Hepatocyte (in vitro differentiated cells): Measurements from ENCODE around the gene RNASE7. TPM values are rescaled to one million over a fixed set of nuclear protein-coding genes. Genes with fewer than 3 reads are reported as not detected.

ENCODE experiments used
- DNase-seq: peaks from one replicate; pipeline ENCODE4 v3.0.0-alpha.2; 2016; ENCODE audit warnings: low spot score
- H2AFZ ChIP-seq: fragments of 200-600 bp; sonication (generic); 2 replicates; pipeline ENCODE4 v1.6.0; 2016; ENCODE audit warnings: antibody characterized with exemption, mild to moderate bottlenecking
- H3K27ac ChIP-seq: fragments of 200-600 bp; sonication (generic); 2 replicates; pipeline ENCODE4 v1.5.1; 2016; ENCODE audit warnings: mild to moderate bottlenecking
- H3K27me3 ChIP-seq: fragments of 200-600 bp; sonication (generic); 2 replicates; pipeline ENCODE4 v1.6.1; 2016
- H3K36me3 ChIP-seq: fragments of 200-600 bp; sonication (generic); replicated peaks from 2 replicates; pipeline ENCODE4 v1.5.1; 2016; ENCODE audit warnings: low read depth; ENCODE audit not compliant: insufficient read depth
- H3K4me1 ChIP-seq: fragments of 200-600 bp; sonication (generic); 2 replicates; pipeline ENCODE4 v1.5.1; 2016; ENCODE audit warnings: mild to moderate bottlenecking, moderate library complexity; ENCODE audit not compliant: insufficient read depth
- H3K4me2 ChIP-seq: fragments of 200-600 bp; sonication (generic); 2 replicates; pipeline ENCODE4 v1.6.0; 2016
- H3K4me3 ChIP-seq: fragments of 200-600 bp; sonication (generic); 2 replicates; pipeline ENCODE4 v1.5.1; 2016; ENCODE audit warnings: mild to moderate bottlenecking
- H3K79me2 ChIP-seq: fragments of 200-600 bp; sonication (generic); 2 replicates; pipeline ENCODE4 v1.6.0; 2017; ENCODE audit warnings: mild to moderate bottlenecking
- H3K9me2 ChIP-seq: fragments of 200-600 bp; sonication (generic); replicated peaks from 2 replicates; pipeline ENCODE4 v1.6.0; 2017; ENCODE audit warnings: mild to moderate bottlenecking; ENCODE audit not compliant: insufficient read depth
- H3K9me3 ChIP-seq: fragments of 200-600 bp; sonication (generic); 2 replicates; pipeline ENCODE4 v1.5.1; 2016; ENCODE audit warnings: low read depth, mild to moderate bottlenecking
- H4K20me1 ChIP-seq: fragments of 200-600 bp; sonication (generic); 2 replicates; pipeline ENCODE4 v1.6.0; 2016; ENCODE audit warnings: mild to moderate bottlenecking; ENCODE audit not compliant: insufficient read depth, poor library complexity, severe bottlenecking
- EZH2 ChIP-seq: fragments of 200-600 bp; sonication (generic); IDR thresholded peaks from 2 replicates; pipeline ENCODE4 v1.6.1; 2016; ENCODE audit warnings: antibody characterized with exemption, mild to moderate bottlenecking, borderline replicate concordance
- EZH2phosphoT487 ChIP-seq: fragments of 200-600 bp; sonication (generic); IDR thresholded peaks from one replicate; pipeline ENCODE4 v1.6.1; 2018; ENCODE audit warnings: antibody characterized with exemption, mild to moderate bottlenecking, low read depth, moderate library complexity; ENCODE audit not compliant: unreplicated experiment, severe bottlenecking
- WGBS: methylation state at CpG from one replicate; pipeline ENCODE4 v1.1.6; 2016; ENCODE audit warnings: low lambda C conversion rate; ENCODE audit errors: missing lambda C conversion rate; 5-methylcytosine and 5-hydroxymethylcytosine counted together
- polyA plus RNA-seq: library from polyadenylated mRNA; unstranded; fragments of >200 nt; fragmentation: Nextera tagmentation; extraction: Ambion mirVana; gene quantifications from 2 replicates; pipeline ENCODE4 v1.2.1, GENCODE V29; 2016
- total RNA-seq: library from RNA; depleted of rRNA; stranded (reverse); fragments of >200 nt; gene quantifications from 2 replicates; pipeline ENCODE4 v1.2.3, GENCODE V29; 2014
- TF ChIP-seq, protein P1 (sequence below): fragments of 200-600 bp; sonication (generic); IDR thresholded peaks from 2 replicates; pipeline ENCODE4 v1.5.1; 2016; ENCODE audit warnings: antibody characterized with exemption, mild to moderate bottlenecking; ENCODE audit not compliant: poor library complexity

Gene RNASE7
- total and polyA plus RNA-seq, 2 experiments from 2014 or later = not detected

DNA sequence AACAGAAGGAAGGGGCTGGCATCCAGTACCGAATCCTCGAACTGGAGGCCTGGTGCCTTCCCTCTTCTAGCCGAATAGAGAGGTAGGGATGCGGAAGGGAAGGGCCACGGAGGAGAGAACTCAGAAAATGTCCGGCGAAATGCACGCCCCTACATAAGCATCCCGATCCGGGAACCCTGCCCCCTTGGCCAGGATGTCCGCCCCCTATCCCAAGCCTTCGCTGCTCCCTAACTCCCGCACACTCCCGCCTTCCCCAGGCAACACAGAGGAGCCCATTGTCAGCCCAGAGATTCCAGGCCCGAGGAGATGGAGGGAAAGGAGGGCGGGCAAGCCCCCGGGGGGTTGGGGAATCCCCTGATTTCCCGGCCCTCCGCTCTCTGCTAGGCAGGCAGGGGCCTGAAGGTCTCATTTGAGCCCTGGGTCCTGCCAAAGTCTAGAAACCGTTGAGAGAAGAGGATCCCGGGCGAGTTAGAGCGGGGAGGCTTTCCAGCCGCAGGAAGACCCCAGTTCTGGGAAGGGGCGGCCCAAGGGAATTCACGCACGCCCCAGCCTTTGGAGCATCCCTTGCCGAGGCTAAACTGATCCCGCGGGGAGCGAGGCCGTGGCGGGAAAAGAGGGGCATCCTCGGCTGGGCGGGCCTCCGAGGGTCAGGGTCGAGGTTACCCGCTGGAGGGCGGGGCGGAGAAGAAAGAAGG, 27.4 kb downstream of the RNASE7 start:
- Histone ChIP-seq H2AFZ (peak overlapping the region; percentile 93), H4K20me1 (peaks cover 5% of the 10 kb centered on the region), H3K4me3 (peak overlapping the region; percentile 99), H3K4me1 (peaks cover 16% of the 10 kb centered on the region), H3K9me3 (no peaks in the 10 kb centered on the region), H3K36me3 (no peaks in the 10 kb centered on the region), H3K27ac (peak overlapping the region; percentile 96), H3K9me2 (no peaks in the 10 kb centered on the region), H3K79me2 (peaks cover 27% of the 10 kb centered on the region), H3K27me3 (no peaks in the 10 kb centered on the region), H3K4me2 (peak overlapping the region; percentile 92)
- DNase-seq = peak; percentile 55
- WGBS = 3% methylated on average over 31 of the region's 40 CpGs
- TF ChIP-seq EZH2phosphoT487 (no peak), EZH2 (no peak)
- TF ChIP-seq, protein P1, sequence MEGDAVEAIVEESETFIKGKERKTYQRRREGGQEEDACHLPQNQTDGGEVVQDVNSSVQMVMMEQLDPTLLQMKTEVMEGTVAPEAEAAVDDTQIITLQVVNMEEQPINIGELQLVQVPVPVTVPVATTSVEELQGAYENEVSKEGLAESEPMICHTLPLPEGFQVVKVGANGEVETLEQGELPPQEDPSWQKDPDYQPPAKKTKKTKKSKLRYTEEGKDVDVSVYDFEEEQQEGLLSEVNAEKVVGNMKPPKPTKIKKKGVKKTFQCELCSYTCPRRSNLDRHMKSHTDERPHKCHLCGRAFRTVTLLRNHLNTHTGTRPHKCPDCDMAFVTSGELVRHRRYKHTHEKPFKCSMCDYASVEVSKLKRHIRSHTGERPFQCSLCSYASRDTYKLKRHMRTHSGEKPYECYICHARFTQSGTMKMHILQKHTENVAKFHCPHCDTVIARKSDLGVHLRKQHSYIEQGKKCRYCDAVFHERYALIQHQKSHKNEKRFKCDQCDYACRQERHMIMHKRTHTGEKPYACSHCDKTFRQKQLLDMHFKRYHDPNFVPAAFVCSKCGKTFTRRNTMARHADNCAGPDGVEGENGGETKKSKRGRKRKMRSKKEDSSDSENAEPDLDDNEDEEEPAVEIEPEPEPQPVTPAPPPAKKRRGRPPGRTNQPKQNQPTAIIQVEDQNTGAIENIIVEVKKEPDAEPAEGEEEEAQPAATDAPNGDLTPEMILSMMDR = no peak

DNA sequence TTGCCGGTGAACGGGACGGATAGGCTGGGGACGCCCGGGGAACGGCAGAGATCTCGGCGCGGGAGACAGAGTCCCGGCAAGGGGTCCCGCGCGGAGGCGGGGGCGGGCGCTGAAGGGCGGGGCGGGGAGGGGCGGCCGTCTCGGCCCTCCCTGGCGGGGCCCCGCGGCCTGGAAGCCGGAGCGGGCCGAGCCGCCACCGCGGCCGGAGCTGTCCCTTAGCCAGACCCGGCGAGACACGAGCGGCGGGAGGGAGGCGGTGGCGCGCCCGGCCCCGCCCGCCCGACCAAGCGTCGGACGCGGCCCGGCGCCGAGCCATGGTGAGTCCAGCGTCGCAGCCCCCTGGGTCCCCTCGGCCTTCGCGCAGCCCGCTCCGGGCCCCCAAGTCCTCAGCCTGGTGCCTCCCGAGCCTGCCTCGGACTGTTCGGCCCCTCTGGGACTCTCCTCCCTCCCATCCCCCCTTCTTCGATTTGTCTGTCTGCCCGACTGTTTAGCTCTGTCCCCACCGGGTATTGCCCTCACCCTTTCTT, 28.0 kb downstream of the RNASE7 start, which contains the start of gene ARHGEF40:
TSS of gene ARHGEF40 (plus strand) at position 222 of the 527 bp plus-strand sequence. CDS start at position 315, 93 bp downstream.
- DNase-seq = peak; percentile 85
- peak within 1 kb of the TSS; percentile 92 for H3K4me2 ChIP-seq

DNA sequence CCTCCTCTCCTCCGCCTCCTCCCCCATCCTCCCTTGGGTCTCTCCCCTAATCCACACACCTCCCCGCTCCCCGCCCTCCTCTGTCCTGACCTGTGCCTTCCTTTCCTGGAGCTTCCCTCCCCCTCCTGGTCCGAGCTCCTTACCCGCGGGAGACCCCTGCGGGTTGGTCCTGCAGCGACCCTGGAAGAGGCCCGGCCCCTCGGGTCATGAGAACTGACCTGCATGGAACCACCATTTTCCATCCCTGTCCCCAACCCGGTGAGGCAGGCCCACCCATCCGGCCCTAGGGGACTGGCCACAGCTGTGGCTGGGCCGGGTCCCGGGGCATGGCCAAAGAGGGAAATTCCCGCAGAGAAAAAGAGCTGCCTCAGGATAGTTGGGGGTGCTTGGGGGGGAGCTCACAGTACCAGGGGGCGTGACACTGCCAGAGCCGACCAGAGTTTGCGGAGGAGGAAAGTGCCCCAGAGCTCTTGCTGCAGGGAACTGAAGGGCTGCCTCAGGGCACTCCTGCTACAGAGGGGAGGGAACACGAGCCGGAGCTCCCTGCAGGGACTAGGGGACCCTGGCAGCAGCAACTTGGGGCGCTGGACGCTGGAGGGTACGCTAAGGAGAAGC, 28.6 kb downstream of the RNASE7 start:
- TF ChIP-seq, protein P1 = no peak
- no peak for TF ChIP-seq EZH2
- TF ChIP-seq EZH2phosphoT487 = no peak
- peaks cover 16% of the 10 kb centered on the region for H3K4me1 ChIP-seq

More for the DNA sequence above, 28.0 kb downstream of the RNASE7 start, which contains the start of gene ARHGEF40:
- Histone ChIP-seq H3K36me3 (no peaks in the 10 kb centered on the region), H3K4me1 (peaks cover 16% of the 10 kb centered on the region), H2AFZ (peak within 1 kb of the TSS; percentile 93), H3K27me3 (no peaks in the 10 kb centered on the region), H3K79me2 (peaks cover 27% of the 10 kb centered on the region), H3K27ac (peak within 1 kb of the TSS; percentile 96), H3K9me3 (no peaks in the 10 kb centered on the region), H3K9me2 (no peaks in the 10 kb centered on the region), H4K20me1 (peaks cover 5% of the 10 kb centered on the region), H3K4me3 (peak within 1 kb of the TSS; percentile 99)
- TF ChIP-seq, protein P1 = no peak
- no peak for TF ChIP-seq EZH2
- no CpG with 5 or more reads among the region's 63 CpGs for WGBS

More for the DNA sequence above, 28.6 kb downstream of the RNASE7 start:
- H3K79me2 ChIP-seq = peaks cover 27% of the 10 kb centered on the region
- peak overlapping the region; percentile 92 for H3K4me2 ChIP-seq
- DNase-seq = peak; percentile 64
- peak overlapping the region; percentile 93 for H2AFZ ChIP-seq
- H3K4me3 ChIP-seq = peak overlapping the region; percentile 99
- WGBS = 2% methylated on average over 22 of the region's 23 CpGs
- H3K9me3 ChIP-seq = no peaks in the 10 kb centered on the region
- no peaks in the 10 kb centered on the region for H3K27me3 ChIP-seq
- no peaks in the 10 kb centered on the region for H3K9me2 ChIP-seq
- no peaks in the 10 kb centered on the region for H3K36me3 ChIP-seq
- peaks cover 5% of the 10 kb centered on the region for H4K20me1 ChIP-seq
- peak overlapping the region; percentile 96 for H3K27ac ChIP-seq
